AML-193 (cell line): ENCODE data around the gene SERBP1.
"Not testable (repeated sequence)": the region's sequence is repeated elsewhere in the genome, so short reads cannot be mapped to it uniquely, and the experiment has no call there.

Source experiments
- DNase-seq, 2 experiments: peaks; one replicate each; lab custom pipeline; 2025; lab: John Stamatoyannopoulos, UW

SERBP1 gene

GRCh38 chr1:67407498-67407897 lies 22.7 kb downstream of the SERBP1 start:
- DNase-seq: no peak

GRCh38 chr1:67405473-67406245 lies 24.5 kb downstream of the SERBP1 start:
- no peak for DNase-seq

DNA sequence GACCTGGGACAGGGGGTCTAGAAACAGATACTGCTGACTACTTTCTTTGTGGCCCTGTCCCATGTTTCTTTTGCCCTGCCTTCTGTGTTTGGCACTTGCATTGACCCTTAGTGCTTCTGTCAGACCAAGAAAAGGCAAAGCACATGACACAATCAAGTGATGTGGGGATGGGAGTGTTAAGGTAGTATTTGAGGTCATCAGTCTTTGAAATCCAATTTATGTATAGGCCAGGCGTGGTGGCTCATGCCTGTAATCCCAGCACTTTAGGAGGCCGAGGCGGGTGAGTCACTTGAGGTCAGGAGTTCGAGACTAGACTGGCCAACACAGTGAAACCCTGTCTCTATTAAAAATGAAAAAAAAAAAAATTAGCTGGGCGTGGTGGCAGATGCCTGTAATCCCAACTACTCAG lies 26.0 kb downstream of the SERBP1 start:
- no peak for DNase-seq

DNA sequence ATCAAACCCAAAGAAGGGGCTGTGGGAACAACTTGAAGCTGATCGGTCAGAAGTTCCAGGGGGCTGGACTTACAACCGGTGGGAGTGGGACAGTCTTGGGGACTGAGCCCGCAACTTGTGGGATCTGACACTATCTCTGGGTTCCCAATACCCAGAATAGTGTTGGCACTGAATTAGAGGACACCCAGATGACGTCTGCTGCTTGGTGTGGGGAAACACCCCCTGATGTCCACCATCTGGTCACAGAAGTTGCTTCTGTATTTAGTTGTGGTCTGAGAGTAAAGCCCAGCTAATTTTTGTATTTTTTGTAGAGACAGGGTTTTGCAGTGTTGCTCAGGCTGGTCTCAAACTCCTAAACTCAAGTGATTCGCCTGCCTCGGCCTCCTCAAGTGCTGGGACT lies 28.8 kb downstream of the SERBP1 start:
- no peak for DNase-seq

DNA sequence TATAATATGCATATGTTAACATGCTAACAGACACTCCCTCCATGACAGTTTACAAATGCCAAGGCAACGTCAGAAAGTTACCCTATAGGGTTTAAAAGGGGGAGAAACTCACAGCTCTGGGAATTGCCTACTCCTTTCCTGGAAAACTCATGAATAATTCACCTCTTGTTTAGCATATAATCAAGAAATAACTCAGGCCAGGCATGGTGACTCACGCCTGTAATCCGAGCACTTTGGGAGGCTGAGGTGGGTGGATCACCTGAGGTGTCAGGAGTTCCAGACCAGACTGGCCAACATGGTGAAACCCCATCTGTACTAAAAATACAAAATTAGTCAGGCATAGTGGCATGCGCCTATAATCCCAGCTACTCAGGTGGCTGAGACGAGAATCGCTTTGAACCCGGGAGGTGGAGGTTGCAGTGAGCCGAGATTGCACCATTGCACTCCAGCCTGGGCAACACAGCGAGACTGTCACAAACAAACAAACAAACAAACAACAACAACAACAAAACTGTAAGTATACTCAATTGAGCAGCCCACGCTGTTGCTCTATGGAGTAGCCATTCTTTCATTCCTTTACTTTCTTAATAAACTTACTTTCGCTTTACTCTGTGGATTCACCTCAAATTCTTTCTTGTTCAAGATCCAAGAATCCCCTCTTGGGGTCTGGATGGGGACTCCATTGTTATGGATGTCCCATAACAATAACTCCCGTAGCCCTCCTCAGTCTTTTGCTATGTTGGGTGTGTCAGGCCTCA lies 30.0 kb downstream of the SERBP1 start:
- not testable (repeated sequence) for DNase-seq

DNA sequence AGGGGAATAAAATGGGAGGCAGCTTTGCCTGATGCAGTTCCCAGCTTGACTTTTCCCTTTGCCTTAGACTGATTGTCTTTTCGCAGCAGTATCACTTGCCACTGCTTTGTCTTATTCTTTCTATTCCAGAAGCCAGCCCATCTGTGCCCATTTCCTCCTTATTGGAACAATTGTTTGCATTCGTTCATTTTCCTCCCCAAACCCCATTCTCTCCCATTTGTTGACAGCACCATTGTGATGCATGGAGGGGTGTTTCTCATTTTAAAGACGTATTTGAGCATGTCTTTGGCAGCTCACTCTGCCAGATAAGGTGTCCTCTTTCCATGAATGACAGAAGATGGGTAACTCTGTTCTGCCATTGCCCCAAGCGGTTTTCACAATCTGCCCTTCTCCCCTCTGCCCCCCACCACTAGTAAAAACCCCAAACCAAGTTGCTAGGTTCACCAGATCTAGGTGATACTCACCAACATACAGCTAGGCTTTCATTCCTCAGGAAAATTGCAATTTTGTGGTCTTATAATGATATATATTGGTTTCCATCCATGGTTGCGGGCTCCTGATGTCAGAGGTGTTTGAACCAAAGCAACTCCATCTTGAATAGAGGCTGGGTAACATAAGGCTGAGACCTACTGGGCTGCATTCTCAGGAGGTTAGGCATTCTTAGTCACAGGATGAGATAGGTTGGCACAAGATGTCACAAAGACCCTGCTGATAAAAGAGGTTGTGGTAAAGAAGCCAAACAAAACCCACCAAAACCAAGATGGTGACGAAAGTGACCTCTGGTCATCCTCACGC lies 30.8 kb downstream of the SERBP1 start:
- DNase-seq: no peak

GRCh38 chr1:67394548-67394947 lies 35.7 kb downstream of the SERBP1 start:
- no peak for DNase-seq

DNA sequence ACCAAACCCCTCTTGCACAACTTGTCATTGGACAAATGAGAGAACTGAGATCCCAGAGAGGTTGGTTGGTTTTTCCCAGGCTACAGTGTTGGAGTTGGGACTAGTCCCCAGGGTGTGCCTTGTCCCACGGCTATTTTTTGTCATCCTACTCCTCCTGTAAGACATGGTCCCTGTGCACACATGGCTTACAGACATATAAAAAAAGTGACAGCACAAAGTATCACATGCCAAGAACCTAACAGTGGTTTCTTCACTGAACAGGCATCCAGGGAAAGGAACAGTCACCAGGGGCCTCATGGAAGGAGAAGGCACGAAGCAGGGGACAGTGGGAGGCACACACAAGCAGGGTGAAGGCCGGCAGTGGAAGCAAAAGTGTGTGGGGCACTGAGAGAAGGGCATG lies 36.5 kb downstream of the SERBP1 start:
- no peak for DNase-seq

DNA sequence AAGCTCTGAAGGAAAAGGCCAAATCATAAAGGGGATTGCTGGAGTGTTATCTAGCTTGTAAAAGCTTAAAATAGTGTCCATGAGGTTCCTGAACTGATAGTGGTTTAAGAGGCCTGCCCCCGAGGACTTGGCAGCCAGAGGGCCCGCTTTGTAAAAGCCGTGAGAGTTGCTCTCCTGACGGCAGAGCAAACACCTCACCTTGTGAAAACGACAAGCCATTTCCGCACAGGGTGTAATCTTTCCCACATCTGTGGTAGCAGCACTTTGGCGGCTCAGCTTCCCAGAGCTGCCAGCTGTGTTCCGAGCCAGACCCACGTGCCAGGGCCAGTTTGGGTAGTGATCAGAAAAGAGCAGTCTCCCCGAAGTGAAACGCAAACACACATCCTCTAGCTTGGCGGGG lies 37.0 kb downstream of the SERBP1 start:
- DNase-seq: no peak

DNA sequence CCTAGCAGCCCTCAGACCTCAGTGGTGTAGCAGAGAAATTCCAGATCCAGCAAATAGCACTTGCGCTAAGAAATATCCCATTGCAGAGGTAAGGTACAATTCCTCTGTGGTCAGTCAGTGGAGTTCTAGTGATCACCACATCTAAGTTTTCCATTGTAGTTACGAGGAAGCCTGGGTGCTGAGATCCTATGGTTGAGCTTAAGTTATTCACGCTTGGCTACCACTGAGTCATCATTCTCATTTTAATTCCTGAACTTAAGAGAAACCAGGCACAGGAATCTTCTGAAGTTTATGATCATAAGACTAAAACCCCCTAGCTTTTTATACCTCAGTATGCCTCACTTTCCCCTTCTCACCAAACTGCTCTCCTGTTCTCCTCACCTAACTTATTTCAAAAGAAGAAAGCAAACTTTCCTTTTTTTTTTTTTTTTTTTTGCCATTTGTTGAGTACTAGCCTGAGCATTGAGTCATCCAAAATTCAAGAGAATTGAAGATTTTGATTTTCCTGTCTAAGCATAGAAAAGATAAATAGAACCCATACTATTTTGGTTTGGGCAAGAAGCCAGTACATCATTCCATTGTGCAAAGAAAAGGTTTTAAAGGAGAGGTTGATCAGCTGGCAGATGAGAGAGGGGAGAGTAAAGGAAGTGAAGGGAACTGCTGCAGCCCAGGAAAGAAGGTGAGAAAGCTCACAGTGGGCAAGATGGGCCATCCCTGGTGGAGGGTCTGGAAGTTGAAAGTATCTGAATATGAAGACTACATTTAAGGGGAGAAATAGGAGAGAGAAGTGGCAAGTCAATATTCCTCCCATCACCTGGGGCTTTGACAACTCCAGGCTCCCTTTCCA lies 39.9 kb downstream of the SERBP1 start:
- no peak for DNase-seq

DNA sequence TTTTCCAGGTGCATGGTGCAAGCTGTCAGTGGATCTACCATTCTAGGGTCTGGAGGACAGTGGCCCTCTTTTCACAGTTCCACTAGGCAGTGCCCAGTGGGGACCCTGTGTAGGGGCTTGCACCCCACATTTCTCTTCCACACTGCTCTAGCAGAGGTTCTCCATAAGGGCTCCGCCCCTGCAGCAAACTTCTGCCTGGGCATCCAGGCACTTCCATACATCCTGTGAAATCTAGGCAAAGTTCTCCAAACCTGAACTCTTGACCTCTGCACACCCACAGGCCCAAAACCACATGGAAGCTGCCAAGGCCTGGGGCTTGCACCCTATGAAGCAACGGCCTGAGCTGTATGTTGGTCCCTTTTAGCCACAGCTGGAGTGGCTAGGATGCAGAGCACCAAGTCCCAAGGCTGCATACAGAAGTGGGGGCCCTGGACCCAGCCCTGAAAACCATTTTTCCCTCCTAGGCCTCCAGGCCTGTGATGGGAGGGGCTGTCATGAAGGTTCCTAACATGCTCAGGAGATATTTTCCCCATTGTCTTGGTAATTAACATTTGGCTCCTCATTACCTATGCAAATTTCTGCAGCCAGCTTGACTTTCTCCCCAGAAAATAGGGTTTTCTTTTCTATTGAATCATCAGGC lies 46.1 kb downstream of the SERBP1 start:
- DNase-seq: no peak

GRCh38 chr1:67382292-67382691 lies 47.9 kb downstream of the SERBP1 start:
- DNase-seq: no peak

DNA sequence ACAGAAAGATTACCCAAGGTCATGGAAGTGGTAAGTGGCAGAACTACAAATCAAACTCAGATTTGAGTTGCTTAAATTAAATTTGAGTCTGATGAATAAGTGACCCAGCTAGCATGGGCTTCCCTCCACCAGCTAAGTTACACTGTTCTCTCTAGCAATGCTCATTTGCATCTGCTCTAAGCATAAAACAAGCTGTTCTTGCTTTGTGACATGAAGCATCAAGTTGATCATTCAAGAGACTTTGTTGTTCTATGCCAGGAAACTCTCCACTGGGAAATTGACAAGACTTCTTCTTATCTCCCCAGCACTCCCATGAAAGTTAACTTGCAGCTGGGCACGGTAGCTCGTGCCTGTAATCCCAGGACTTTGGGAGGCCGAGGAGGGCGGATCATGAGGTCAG lies 49.0 kb downstream of the SERBP1 start:
- no peak for DNase-seq

GRCh38 chr1:67377253-67377652 lies 52.9 kb downstream of the SERBP1 start:
- DNase-seq: no peak

- DNase-seq: no peak
Observed at GRCh38 chr1:67376381-67376780, 53.8 kb downstream of the SERBP1 start.

GRCh38 chr1:67372898-67373297 lies 57.3 kb downstream of the SERBP1 start:
- DNase-seq: no peak

DNA sequence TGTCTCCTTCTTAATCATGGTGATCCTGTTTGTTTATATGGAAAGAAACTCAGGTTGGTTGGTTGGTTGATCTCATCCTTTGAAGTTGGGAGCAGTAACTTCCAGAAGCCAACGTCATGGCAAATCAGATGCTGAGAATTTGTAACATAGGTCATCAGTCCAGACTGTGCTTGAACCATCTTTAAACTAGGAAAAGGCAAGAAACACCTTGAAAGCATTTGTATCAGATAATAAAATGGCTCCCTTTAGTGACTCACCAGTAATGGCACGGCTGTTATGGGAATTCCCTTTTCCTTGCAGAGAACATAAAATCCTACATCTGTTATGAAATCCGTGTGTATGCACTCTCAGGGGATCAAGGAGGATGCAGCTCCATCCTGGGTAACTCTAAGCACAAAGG lies 58.1 kb downstream of the SERBP1 start:
- no peak for DNase-seq

- no peak for DNase-seq
Observed at GRCh38 chr1:67371681-67372080, 58.5 kb downstream of the SERBP1 start.

DNA sequence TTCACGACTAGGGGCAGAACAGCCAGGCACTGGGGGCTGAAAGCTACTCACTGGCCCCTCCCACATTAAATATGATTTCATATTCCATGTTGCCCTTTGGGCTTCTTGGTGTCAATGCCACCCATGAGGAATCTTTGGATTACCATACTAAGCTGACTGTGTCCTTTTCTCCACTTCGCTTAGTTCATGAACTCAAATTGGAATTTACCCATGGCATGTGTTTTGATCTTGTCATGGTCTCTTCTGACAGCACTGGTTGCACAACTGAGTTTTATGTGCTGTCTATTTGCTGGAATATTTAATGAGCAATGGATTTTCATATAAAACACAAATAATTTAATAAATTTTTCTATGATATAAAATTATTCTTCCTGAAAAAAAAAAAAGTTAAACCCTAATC lies 59.2 kb downstream of the SERBP1 start:
- DNase-seq: no peak

- no peak for DNase-seq
Observed at GRCh38 chr1:67368046-67368514, 62.1 kb downstream of the SERBP1 start.

- no peak for DNase-seq
Observed at GRCh38 chr1:67367370-67368045, 62.7 kb downstream of the SERBP1 start.
